VCaP (cell line): ENCODE results near the gene TAF4.

Source experiments
- H3K27ac ChIP-seq: fragments of 450-650 bp; 2 replicates; pipeline ENCODE4 v1.5.1; 2017
- TF ChIP-seq, protein P1 (sequence below): fragments of 450-650 bp; conservative IDR thresholded peaks from 2 replicates; pipeline ENCODE4 v1.5.1; 2017; ENCODE audit warnings: mild to moderate bottlenecking, moderate library complexity

Gene TAF4

DNA sequence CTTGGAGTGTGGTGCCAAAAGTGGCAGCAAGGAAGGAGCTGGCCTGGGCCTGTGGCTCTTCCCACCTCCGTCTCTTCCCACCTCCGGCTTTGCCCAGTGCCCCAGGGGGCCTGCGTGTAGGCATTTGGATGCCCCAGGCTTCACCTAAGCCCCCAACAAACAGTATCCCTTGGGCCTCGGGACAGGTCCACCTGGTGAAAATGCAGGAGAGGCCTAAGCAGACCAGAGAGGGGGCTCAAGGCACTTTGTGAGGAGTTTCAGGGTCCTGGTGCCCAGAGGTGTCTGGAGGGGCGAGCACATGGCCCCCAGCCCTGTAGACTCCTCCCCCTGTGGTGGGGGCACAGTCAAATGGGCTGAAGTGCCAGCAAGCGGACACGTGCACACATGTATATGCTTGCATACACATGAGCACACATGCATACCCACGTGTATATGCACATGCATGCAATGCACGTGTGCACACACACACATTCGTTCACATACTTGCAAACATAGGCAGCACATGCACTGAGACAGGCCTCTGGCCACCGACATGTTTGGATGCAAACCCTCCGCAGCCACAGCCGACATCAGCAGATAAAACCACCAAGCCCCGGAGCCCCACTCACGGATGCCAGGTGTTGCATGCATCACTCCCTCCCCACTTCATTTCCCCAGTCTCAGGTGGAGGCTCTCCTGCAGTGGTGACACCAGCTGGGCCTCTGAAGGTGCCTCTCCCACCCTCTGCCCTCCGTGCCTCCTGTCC is 124.5 kb downstream of the TAF4 start:
- TF ChIP-seq, protein P1, sequence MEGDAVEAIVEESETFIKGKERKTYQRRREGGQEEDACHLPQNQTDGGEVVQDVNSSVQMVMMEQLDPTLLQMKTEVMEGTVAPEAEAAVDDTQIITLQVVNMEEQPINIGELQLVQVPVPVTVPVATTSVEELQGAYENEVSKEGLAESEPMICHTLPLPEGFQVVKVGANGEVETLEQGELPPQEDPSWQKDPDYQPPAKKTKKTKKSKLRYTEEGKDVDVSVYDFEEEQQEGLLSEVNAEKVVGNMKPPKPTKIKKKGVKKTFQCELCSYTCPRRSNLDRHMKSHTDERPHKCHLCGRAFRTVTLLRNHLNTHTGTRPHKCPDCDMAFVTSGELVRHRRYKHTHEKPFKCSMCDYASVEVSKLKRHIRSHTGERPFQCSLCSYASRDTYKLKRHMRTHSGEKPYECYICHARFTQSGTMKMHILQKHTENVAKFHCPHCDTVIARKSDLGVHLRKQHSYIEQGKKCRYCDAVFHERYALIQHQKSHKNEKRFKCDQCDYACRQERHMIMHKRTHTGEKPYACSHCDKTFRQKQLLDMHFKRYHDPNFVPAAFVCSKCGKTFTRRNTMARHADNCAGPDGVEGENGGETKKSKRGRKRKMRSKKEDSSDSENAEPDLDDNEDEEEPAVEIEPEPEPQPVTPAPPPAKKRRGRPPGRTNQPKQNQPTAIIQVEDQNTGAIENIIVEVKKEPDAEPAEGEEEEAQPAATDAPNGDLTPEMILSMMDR: no peak

GRCh38 chr20:61940491-61940890 is 125.2 kb downstream of the TAF4 start:
- H3K27ac ChIP-seq: no peak overlapping the region
- TF ChIP-seq, protein P1: no peak

More for the DNA sequence above, 124.5 kb downstream of the TAF4 start:
- no peak overlapping the region for H3K27ac ChIP-seq

DNA sequence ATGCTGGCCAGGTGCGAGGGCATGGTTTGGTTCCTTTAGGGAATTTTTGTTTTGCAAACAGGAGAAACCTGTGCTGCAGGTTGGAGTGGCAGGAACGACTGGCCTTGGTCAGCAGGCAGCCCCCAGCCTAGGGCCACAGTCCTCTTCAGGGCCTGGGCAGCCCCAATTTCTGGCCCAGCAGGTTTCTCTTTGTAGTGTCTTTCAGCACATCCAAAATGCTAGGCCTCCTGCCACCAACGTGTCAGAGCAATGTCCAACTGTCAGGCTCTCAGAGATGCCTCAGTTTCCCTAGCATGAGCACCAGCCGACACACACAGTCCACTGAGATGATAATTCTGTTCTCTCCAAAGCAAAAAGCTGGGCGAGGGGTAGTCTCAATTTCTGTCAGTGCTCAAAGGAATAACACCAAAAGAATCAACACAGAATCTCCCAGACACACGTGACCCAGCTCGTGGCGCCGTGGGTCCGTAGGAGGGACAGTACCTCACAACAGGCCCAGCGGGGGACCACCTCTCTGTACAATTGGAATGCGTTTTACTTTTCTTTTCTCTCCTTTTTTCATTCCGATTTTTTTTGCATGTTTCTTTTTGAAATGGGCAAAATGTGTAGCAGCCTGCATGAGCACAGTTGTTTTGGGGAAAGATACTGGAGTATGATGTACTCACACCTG is 125.9 kb downstream of the TAF4 start:
- H3K27ac ChIP-seq: no peak overlapping the region
- TF ChIP-seq, protein P1: no peak

DNA sequence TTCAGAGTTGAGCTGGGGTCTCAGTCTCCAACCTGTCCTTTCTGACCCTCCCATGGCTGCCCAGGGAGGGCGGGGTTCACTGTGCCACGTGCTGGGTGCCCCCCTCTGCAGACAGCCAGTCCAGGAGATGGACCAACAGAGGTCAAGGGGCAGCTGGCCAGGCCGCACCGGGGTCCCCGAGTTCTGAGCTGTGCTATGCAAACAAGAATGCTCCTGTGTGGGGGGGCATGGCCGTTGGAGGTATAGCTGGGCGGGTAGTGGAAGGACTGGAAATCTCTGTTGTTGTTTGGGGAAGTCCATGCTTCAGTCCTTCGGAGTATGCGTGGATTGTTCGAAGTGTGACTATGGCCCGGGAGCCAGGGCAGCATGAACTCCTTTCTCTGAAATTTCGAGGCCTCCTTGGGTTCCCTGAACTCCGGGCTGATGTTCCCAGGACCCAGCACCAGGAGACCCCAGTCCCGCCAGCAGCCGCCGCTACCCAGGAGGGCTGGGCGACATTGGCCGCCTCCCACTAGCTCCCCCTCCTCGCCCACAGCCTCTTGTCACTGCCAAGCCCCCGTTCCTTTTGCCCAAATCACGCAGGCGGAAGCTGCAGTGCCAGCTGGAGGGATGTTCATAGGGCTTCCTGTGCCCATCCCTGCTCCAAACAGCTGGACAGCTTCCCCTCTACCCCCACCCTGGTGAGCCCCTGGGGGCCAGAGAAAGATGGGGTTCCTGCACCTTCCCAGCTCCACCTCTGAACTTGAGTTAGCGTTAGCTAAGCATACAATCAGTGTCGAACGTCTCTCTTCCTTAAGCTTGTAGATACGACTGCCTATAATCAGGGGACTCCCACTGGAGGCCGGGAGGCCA is 126.6 kb downstream of the TAF4 start:
- H3K27ac ChIP-seq: no peak overlapping the region
- TF ChIP-seq, protein P1: no peak

GRCh38 chr20:61937963-61938838 is 127.5 kb downstream of the TAF4 start:
- TF ChIP-seq, protein P1: no peak

DNA sequence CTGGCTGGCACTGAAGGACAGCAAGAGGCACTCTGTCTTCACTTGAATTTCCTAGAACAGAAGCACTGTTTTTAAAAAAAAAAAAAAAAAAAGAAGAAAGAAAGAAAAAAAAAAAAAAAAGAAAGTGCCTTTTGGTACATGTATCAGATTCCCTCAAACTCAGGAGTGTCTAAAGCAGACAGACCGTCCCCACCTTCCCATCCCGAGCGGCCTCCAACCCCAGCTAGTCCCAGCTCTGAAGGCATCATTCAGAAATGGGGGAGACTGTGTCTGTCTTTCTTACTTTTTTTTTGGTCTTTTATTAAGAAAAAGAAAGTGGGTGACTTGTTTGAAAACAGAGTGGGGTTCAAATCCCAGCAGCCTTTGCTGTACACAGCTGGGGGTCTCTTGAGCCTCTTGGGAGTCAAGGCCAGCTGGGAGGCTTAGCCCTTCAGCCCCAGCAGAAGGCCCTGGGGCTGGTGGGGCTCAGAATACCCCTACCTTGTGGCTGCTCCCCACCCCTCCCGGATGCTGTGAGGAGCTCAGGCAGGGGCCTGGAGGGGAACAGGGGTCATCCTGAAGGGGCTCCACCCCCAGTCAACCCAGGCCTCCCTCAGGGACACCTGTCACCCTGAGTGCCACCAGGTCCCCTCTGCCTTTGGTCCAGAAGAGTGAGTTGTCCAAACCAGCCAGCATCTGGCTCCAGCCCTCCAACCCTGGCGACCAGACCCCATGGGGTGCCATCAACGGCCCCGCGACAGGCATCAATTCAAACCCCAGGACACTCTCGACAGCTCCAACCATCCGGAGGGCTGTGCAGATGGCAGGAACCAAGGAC is 128.3 kb downstream of the TAF4 start:
- TF ChIP-seq, protein P1: no peak
- H3K27ac ChIP-seq: no peak overlapping the region

More at GRCh38 chr20:61937963-61938838, 127.5 kb downstream of the TAF4 start:
- no peak overlapping the region for H3K27ac ChIP-seq
